Measurements from ENCODE around the gene ATP6V1D.
A peak's percentile ranks its signal among the peaks of the same experiment; 100 is the strongest.
"Not testable (repeated sequence)": the region's sequence is repeated elsewhere in the genome, so short reads cannot be mapped to it uniquely, and the experiment has no call there.

Gene ATP6V1D

GRCh38 chr14:67352055-67352454 is 7.5 kb downstream of the ATP6V1D start:
- TF ChIP-seq CTCF (IDR thresholded peaks at IDR 0.05), result no peak
- no peak for TF ChIP-seq ZFX (IDR thresholded peaks at IDR 0.05; ENCODE audit: borderline replicate concordance)
- H3K27ac ChIP-seq, result no peak overlapping the region

- TF ChIP-seq CTCF (IDR thresholded peaks at IDR 0.05) (no peak), ZFX (IDR thresholded peaks at IDR 0.05; ENCODE audit: borderline replicate concordance) (no peak)
- H3K27ac ChIP-seq, result 0 out of 2 replicates have a peak overlapping the region, but pooled peaks have one; percentile 7
Observed at GRCh38 chr14:67345583-67345982, 14.0 kb downstream of the ATP6V1D start.

GRCh38 chr14:67343601-67344230 is 15.9 kb downstream of the ATP6V1D start:
- no peak overlapping the region for H3K27ac ChIP-seq
- TF ChIP-seq CTCF (IDR thresholded peaks at IDR 0.05) (no peak), ZFX (IDR thresholded peaks at IDR 0.05; ENCODE audit: borderline replicate concordance) (no peak)

GRCh38 chr14:67341231-67341630 is 18.4 kb downstream of the ATP6V1D start:
- H3K27ac ChIP-seq, result not testable (repeated sequence)

GRCh38 chr14:67335781-67336180 is 23.8 kb downstream of the ATP6V1D start:
- TF ChIP-seq CTCF (IDR thresholded peaks at IDR 0.05), result peak; percentile 69
- TF ChIP-seq ZFX (IDR thresholded peaks at IDR 0.05; ENCODE audit: borderline replicate concordance), result no peak
- H3K27ac ChIP-seq, result no peak overlapping the region

- H3K27ac ChIP-seq, result no peak overlapping the region
- TF ChIP-seq CTCF (IDR thresholded peaks at IDR 0.05) (no peak), ZFX (IDR thresholded peaks at IDR 0.05; ENCODE audit: borderline replicate concordance) (no peak)
Observed at GRCh38 chr14:67332468-67332867, 27.1 kb downstream of the ATP6V1D start.

- H3K27ac ChIP-seq, result no peak overlapping the region
- TF ChIP-seq ZFX (IDR thresholded peaks at IDR 0.05; ENCODE audit: borderline replicate concordance), result no peak
- TF ChIP-seq CTCF (IDR thresholded peaks at IDR 0.05), result no peak
Observed at GRCh38 chr14:67331368-67332125, 28.1 kb downstream of the ATP6V1D start.

GRCh38 chr14:67329666-67330065 is 29.9 kb downstream of the ATP6V1D start:
- not testable (repeated sequence) for H3K27ac ChIP-seq

Data from 22Rv1 (cell line).